Measurements from ENCODE around the gene CACNG3. TPM values are rescaled to one million over a fixed set of nuclear protein-coding genes. Genes with fewer than 3 reads are reported as not detected.

The CACNG3 gene
- total RNA-seq, 1 donor: not detected

DNA sequence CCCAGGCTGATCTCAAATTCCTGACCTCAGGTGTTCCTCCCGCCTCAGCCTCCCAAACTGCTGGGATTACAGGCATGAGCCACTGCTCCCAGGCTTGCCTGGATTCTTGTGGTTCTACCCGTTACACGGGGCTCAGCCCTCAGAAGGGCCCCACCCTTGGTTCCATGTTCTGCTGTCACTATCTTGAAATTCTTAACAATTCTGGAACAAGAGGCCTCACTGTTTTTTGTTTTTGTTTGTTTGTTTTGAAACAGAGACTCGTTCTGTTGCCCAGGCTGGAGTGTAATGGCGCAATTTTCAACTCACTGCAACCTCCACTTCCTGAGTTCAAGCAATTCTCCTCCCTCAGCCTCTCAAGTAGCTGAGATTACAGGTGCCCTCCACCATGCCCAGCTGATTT lies 96.6 kb downstream of the CACNG3 start:
- TF ChIP-seq, protein P1, sequence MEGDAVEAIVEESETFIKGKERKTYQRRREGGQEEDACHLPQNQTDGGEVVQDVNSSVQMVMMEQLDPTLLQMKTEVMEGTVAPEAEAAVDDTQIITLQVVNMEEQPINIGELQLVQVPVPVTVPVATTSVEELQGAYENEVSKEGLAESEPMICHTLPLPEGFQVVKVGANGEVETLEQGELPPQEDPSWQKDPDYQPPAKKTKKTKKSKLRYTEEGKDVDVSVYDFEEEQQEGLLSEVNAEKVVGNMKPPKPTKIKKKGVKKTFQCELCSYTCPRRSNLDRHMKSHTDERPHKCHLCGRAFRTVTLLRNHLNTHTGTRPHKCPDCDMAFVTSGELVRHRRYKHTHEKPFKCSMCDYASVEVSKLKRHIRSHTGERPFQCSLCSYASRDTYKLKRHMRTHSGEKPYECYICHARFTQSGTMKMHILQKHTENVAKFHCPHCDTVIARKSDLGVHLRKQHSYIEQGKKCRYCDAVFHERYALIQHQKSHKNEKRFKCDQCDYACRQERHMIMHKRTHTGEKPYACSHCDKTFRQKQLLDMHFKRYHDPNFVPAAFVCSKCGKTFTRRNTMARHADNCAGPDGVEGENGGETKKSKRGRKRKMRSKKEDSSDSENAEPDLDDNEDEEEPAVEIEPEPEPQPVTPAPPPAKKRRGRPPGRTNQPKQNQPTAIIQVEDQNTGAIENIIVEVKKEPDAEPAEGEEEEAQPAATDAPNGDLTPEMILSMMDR (IDR thresholded peaks at IDR 0.05; ENCODE audit: extremely low read depth, low read depth, low read length): no peak
- Histone ChIP-seq H3K9me3 (ENCODE audit: low read depth, low read length) (no peaks in the 10 kb centered on the region), H3K4me2 (ENCODE audit: insufficient read depth, low read length) (no peak overlapping the region), H3K27ac (ENCODE audit: low read depth, low read length) (no peak overlapping the region), H4K20me1 (ENCODE audit: insufficient read depth, low read length) (no peaks in the 10 kb centered on the region), H3K4me1 (ENCODE audit: insufficient read depth, low read length) (no peaks in the 10 kb centered on the region), H3K4me3 (ENCODE audit: insufficient read depth, low read length) (no peak overlapping the region), H3K36me3 (ENCODE audit: insufficient read depth, low read length) (no peaks in the 10 kb centered on the region), H3K27me3 (ENCODE audit: insufficient read depth, low read length) (no peaks in the 10 kb centered on the region), H3K79me2 (ENCODE audit: insufficient read depth, low read length) (no peaks in the 10 kb centered on the region), H2AFZ (ENCODE audit: low read length) (no peak overlapping the region)
- DNase-seq (ENCODE audit: insufficient read length, low spot score, missing footprints): no peak

DNA sequence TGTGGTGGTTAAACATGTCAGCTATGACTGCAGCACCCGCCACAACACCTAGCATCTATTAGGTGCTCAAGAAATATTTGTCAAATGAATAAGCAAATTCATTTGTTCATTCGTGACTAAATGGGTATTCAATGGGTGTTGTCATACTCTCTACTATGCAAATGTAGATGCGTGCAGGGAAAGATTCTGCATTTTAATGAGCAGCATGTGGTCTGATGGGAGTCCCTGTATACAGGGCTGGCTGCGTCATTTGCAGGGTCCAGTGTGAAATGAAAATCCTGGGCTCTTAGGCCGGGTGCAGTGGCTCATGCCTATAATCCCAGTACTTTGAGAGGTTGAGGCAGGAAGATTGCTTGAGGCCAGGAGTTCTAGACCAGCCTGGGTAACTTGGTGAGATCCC lies 97.5 kb downstream of the CACNG3 start:
- H4K20me1 ChIP-seq (ENCODE audit: insufficient read depth, low read length): no peaks in the 10 kb centered on the region
- no peaks in the 10 kb centered on the region for H3K27me3 ChIP-seq (ENCODE audit: insufficient read depth, low read length)
- TF ChIP-seq, protein P1 (IDR thresholded peaks at IDR 0.05; ENCODE audit: extremely low read depth, low read depth, low read length): no peak
- no peaks in the 10 kb centered on the region for H3K79me2 ChIP-seq (ENCODE audit: insufficient read depth, low read length)
- H3K4me2 ChIP-seq (ENCODE audit: insufficient read depth, low read length): no peak overlapping the region
- no peaks in the 10 kb centered on the region for H3K4me1 ChIP-seq (ENCODE audit: insufficient read depth, low read length)
- H3K36me3 ChIP-seq (ENCODE audit: insufficient read depth, low read length): no peaks in the 10 kb centered on the region
- H3K27ac ChIP-seq (ENCODE audit: low read depth, low read length): no peak overlapping the region
- H3K4me3 ChIP-seq (ENCODE audit: insufficient read depth, low read length): no peak overlapping the region
- no peak for DNase-seq (ENCODE audit: insufficient read length, low spot score, missing footprints)
- H3K9me3 ChIP-seq (ENCODE audit: low read depth, low read length): no peaks in the 10 kb centered on the region
- no peak overlapping the region for H2AFZ ChIP-seq (ENCODE audit: low read length)

DNA sequence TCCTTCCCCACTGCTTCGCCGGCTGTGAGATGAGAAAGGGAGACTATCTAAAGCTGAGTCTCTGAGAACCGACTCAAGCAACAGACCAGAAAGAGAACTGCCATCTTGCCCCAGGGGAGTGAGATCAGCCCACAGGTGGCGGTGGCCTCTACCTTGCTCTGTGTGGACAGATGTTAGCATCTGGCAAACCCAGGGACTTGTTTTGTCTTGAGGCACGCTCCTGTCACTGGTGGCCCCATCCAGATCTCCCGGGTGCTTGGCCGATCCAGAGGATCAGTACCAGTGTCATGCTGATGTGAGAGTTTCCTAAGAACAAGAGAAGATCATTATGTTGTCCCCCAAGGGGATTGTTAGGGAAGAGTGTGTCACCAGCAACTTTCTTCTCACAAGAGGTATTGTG lies 101.4 kb downstream of the CACNG3 start:
- no peak overlapping the region for H3K27ac ChIP-seq (ENCODE audit: low read depth, low read length)
- H2AFZ ChIP-seq (ENCODE audit: low read length): no peak overlapping the region
- no peaks in the 10 kb centered on the region for H3K27me3 ChIP-seq (ENCODE audit: insufficient read depth, low read length)
- H3K4me3 ChIP-seq (ENCODE audit: insufficient read depth, low read length): no peak overlapping the region
- H3K4me2 ChIP-seq (ENCODE audit: insufficient read depth, low read length): no peak overlapping the region
- no peaks in the 10 kb centered on the region for H3K9me3 ChIP-seq (ENCODE audit: low read depth, low read length)
- no peak for DNase-seq (ENCODE audit: insufficient read length, low spot score, missing footprints)
- TF ChIP-seq, protein P1 (IDR thresholded peaks at IDR 0.05; ENCODE audit: extremely low read depth, low read depth, low read length): no peak
- H3K4me1 ChIP-seq (ENCODE audit: insufficient read depth, low read length): no peaks in the 10 kb centered on the region
- H3K79me2 ChIP-seq (ENCODE audit: insufficient read depth, low read length): no peaks in the 10 kb centered on the region
- H4K20me1 ChIP-seq (ENCODE audit: insufficient read depth, low read length): no peaks in the 10 kb centered on the region
- no peaks in the 10 kb centered on the region for H3K36me3 ChIP-seq (ENCODE audit: insufficient read depth, low read length)

DNA sequence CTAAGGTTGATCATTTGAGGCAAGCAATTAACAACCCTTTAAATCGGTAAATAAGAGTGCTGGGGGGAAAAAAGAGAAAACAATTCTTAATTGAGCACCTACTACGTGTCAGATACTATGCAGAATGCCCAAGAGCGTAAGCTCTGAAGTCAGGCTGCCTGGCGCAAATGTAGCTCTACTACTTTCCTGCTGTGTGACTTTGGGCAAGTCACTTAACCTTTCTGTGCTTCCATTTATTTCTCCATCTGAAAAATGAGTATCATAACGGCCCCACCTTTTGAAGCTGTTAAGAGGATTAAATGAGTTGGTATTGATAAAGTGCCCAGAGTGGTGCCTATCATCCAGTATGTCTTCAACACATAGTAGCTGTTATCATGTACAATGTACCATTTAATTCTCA lies 102.0 kb downstream of the CACNG3 start:
- TF ChIP-seq, protein P1 (IDR thresholded peaks at IDR 0.05; ENCODE audit: extremely low read depth, low read depth, low read length): no peak
- Histone ChIP-seq H3K27ac (ENCODE audit: low read depth, low read length) (no peak overlapping the region), H3K4me3 (ENCODE audit: insufficient read depth, low read length) (no peak overlapping the region), H2AFZ (ENCODE audit: low read length) (no peak overlapping the region), H3K36me3 (ENCODE audit: insufficient read depth, low read length) (no peaks in the 10 kb centered on the region), H3K9me3 (ENCODE audit: low read depth, low read length) (no peaks in the 10 kb centered on the region), H3K27me3 (ENCODE audit: insufficient read depth, low read length) (no peaks in the 10 kb centered on the region), H3K79me2 (ENCODE audit: insufficient read depth, low read length) (no peaks in the 10 kb centered on the region), H4K20me1 (ENCODE audit: insufficient read depth, low read length) (no peaks in the 10 kb centered on the region), H3K4me1 (ENCODE audit: insufficient read depth, low read length) (no peaks in the 10 kb centered on the region), H3K4me2 (ENCODE audit: insufficient read depth, low read length) (no peak overlapping the region)
- DNase-seq (ENCODE audit: insufficient read length, low spot score, missing footprints): no peak

Data from osteoblast (primary cell).